ENCODE measurements around the gene ZBTB17.

DNA sequence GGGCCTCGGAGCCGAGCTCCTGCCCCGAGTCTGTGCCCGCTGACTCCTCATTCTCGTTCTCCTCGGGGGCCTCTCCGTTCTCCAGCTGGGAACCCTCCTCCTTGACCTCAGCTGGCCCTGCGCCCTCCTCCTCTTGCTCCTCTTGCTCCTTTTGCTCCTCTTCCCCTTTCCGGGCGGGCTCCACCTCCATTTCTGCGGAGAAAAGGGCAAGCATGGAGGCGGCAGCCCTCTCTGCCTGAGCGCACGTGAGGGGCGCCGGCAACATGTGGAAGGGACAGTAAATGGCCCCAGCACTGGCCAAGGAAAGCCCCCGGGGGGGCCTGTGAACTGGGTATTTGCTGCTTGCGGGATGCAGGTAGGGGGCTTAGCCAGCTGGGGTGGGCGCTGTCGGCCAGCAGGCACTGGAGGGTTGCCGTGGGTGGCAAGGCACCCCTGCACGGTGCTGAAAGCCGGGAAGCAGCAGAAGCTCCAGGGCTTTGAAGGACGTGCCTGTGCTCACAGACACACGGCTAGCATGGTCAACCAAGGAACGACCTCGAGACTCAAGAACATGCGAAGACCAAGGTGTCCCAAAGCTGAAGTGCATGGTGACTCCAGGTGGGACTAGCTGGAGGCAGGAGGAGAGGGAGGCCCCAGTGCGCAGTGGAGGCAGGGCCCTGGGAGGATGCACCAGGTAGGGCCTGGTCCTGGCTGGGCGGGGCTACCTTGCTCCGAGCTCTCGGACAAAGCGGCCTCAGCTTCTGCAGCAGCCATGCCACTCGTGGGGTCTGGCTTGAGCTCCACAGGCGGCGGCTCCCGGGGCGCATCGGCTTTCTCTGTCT lies 30.7 kb downstream of the ZBTB17 start:
- TF ChIP-seq, protein P1, sequence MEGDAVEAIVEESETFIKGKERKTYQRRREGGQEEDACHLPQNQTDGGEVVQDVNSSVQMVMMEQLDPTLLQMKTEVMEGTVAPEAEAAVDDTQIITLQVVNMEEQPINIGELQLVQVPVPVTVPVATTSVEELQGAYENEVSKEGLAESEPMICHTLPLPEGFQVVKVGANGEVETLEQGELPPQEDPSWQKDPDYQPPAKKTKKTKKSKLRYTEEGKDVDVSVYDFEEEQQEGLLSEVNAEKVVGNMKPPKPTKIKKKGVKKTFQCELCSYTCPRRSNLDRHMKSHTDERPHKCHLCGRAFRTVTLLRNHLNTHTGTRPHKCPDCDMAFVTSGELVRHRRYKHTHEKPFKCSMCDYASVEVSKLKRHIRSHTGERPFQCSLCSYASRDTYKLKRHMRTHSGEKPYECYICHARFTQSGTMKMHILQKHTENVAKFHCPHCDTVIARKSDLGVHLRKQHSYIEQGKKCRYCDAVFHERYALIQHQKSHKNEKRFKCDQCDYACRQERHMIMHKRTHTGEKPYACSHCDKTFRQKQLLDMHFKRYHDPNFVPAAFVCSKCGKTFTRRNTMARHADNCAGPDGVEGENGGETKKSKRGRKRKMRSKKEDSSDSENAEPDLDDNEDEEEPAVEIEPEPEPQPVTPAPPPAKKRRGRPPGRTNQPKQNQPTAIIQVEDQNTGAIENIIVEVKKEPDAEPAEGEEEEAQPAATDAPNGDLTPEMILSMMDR (IDR thresholded peaks at IDR 0.05) = no peak
- TF ChIP-seq ZFX (IDR thresholded peaks at IDR 0.05; ENCODE audit: borderline replicate concordance) = no peak
